Stomach (tissue), 4 donors: ENCODE results near the gene NFIC.

Experiments used
- POLR2A ChIP-seq, 4 donors: fragments of 450-650 bp; IDR thresholded peaks; one replicate each; pipeline ENCODE4 v1.6.1; 2016; ENCODE audit warnings: antibody characterized with exemption in 4 of 4, control low read depth in 2 of 4, mild to moderate bottlenecking in 1 of 4, moderate library complexity in 1 of 4
- POLR2AphosphoS5 ChIP-seq, 3 donors: sonication (generic); formaldehyde crosslinking; IDR thresholded peaks; one replicate each; pipeline ENCODE4 v1.6.1; 2016; ENCODE audit warnings: antibody characterized with exemption in 3 of 3
- TF ChIP-seq, protein P1 (sequence below), 7 experiments: fragments of 450-650 bp in 4 of 7; fragments of 200-600 bp in 3 of 7; sonication (generic) in 3 of 7; IDR thresholded peaks; one replicate each; pipeline ENCODE4 v1.5.1; 2016 to 2019; ENCODE audit warnings: antibody characterized with exemption in 7 of 7, control low read depth in 2 of 7, mild to moderate bottlenecking in 1 of 7

DNA sequence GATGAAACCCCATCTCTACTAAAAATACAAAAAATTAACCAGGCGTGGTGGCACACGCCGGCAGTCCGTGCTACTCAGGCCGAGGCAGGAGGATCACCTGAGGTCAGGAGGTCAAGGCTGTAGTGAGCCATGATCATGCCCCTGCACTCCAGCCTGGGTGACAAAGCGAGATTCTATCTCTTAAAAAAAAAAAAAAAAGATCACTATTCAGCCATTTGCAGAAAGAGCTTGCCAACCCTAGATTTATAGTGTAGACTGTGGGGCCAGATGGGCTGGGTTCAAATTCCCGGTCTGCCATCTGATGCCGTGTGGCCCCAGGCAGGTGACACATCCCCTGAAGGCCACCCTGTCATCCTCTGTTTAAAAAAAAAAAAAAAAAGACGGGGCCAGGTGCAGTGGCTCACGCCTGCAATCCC is 85.1 kb downstream of the NFIC start:
- TF ChIP-seq POLR2A (IDR thresholded peaks at IDR 0.05) (no peak), POLR2AphosphoS5 (IDR thresholded peaks at IDR 0.05) (no peak)
- TF ChIP-seq, protein P1, sequence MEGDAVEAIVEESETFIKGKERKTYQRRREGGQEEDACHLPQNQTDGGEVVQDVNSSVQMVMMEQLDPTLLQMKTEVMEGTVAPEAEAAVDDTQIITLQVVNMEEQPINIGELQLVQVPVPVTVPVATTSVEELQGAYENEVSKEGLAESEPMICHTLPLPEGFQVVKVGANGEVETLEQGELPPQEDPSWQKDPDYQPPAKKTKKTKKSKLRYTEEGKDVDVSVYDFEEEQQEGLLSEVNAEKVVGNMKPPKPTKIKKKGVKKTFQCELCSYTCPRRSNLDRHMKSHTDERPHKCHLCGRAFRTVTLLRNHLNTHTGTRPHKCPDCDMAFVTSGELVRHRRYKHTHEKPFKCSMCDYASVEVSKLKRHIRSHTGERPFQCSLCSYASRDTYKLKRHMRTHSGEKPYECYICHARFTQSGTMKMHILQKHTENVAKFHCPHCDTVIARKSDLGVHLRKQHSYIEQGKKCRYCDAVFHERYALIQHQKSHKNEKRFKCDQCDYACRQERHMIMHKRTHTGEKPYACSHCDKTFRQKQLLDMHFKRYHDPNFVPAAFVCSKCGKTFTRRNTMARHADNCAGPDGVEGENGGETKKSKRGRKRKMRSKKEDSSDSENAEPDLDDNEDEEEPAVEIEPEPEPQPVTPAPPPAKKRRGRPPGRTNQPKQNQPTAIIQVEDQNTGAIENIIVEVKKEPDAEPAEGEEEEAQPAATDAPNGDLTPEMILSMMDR (IDR thresholded peaks at IDR 0.05), result no peak
